IPS-15b (cell line): ENCODE results near the gene TRPM2.

Experiments used
- H3K27me3 ChIP-seq: one replicate; pipeline ENCODE4 v1.6.1; 2013; ENCODE audit warnings: low read length; ENCODE audit not compliant: control insufficient read depth, insufficient read depth
- H3K36me3 ChIP-seq: one replicate; pipeline ENCODE4 v1.6.1; 2013; ENCODE audit warnings: low read length; ENCODE audit not compliant: control insufficient read depth, insufficient read depth
- H3K4me1 ChIP-seq: one replicate; pipeline ENCODE4 v1.6.1; 2013; ENCODE audit warnings: mild to moderate bottlenecking, low read length; ENCODE audit not compliant: control insufficient read depth, insufficient read depth
- H3K4me3 ChIP-seq: one replicate; pipeline ENCODE4 v1.5.1; 2013; ENCODE audit warnings: low read depth, low read length
- H3K9ac ChIP-seq: one replicate; pipeline ENCODE4 v1.6.1; 2013; ENCODE audit warnings: low read depth, mild to moderate bottlenecking, low read length
- H3K9me3 ChIP-seq: one replicate; pipeline ENCODE4 v1.6.1; 2013; ENCODE audit warnings: mild to moderate bottlenecking, low read length; ENCODE audit not compliant: control insufficient read depth, insufficient read depth

TRPM2 gene

DNA sequence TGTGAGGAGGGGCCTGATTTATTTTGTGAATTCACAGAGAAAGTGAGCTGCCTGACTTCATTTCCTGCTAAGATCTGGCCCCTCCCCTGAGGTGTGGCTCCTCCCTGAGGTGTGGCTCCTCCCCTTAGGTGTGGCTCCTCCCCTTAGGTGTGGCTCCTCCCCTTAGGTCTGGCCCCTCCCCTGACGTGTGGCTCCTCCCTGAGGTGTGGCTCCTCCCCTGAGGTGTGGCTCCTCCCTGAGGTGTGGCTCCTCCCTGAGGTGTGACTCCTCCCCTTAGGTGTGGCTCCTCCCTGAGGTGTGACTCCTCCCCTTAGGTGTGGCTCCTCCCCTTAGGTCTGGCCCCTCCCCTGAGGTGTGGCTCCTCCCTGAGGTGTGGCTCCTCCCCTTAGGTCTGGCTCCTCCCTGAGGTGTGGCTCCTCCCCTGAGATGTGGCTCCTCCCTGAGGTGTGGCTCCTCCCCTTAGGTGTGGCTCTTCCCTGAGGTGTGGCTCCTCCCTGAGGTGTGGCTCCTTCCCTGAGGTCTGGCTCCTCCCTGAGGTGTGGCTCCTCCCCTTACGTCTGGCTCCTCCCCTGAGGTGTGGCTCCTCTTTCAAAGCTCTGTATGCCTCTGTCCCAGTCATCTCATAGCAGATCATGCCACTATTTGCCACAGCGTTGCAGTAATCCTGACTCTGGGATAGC is 75.0 kb downstream of the TRPM2 start:
- Histone ChIP-seq H3K9me3 (no peaks in the 10 kb centered on the region), H3K4me3 (no peak overlapping the region), H3K4me1 (no peaks in the 10 kb centered on the region), H3K36me3 (no peaks in the 10 kb centered on the region), H3K27me3 (no peaks in the 10 kb centered on the region), H3K9ac (no peak overlapping the region)

DNA sequence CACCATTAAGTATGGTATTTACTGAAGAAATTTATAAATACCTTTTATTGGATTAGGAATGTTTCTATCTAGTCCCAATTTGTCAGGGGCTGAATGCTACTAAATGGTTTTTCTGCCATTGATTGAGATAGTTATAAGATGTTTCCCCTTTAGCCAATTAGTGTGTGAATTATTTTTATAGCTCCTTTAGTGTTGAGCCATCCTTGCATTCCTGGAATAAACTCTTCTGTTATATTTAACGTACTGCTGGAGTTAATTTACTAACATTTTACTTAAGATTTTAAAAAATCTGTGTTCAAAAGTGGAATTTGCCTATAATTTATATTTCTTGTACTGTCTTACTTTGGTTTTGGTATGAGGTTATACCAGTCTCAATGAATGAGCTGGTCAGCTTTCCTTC is 76.5 kb downstream of the TRPM2 start:
- Histone ChIP-seq H3K9me3 (no peaks in the 10 kb centered on the region), H3K4me1 (no peaks in the 10 kb centered on the region), H3K36me3 (no peaks in the 10 kb centered on the region), H3K9ac (no peak overlapping the region), H3K27me3 (no peaks in the 10 kb centered on the region), H3K4me3 (no peak overlapping the region)

DNA sequence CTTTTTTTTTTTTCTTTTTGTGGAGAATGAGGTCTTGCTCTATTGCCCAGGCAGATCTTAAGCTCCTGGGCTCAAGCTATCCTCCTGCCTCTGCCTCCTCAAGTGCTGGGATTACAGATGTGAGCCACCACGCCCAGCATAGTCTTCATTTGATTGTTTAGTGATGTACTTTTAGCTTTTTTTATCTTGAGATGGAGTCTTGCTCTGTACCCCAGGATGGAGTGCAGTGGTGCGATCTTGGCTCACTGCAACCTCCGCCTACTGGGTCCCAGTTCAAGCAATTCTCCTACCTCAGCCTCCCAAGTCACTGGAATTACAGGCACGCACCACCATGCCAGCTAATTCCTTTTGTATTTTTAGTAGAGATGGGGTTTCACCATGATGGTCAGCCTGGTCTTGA is 77.9 kb downstream of the TRPM2 start:
- Histone ChIP-seq H3K4me1 (no peaks in the 10 kb centered on the region), H3K9ac (no peak overlapping the region), H3K27me3 (no peaks in the 10 kb centered on the region), H3K36me3 (no peaks in the 10 kb centered on the region), H3K9me3 (no peaks in the 10 kb centered on the region), H3K4me3 (no peak overlapping the region)

DNA sequence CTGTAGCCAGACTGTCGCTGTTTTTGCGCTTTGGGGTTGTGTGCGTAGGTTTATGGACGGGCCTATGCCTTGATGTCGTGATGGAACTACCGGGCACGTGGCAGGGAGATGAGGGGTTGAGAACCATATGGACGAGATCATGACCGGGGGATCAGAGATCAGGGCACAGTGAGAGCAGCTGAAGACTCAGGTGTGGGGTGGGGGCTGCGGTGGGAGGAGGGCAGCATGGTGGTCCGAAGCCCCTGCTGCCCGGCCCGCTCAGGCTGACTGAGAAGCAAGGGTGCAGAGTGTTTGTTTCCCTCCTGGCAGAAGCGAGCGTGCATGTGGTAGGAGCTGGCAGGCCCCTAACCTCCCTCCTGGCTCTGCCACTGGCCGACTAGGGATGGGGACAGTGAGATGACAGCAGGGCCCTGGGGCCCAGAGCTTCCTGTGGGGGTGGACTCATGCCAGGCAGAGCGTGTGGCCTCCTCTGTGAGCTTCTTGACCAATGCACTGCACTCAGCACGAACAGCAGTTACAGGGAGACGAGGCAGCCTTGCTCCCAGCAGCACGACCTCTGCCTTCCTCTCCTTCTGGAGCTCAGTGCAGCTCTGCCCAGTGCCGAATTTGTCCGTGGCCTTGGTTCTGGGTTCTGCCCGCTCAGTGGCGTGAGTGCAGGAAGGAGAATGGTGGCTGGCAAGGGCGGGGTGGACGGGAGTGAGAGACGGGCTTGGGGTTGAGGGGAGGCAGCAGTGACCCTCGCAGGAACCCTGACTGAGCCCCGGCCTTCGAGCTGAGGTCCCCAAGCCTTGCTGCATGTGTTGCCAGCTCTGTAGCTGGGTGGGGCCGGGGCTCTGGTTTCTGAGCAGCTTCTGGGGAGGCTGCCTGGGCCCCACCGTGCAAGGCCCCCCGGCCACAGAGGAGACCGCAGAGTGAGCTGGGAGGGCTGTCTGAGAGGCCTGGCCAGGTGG is 79.7 kb downstream of the TRPM2 start:
- Histone ChIP-seq H3K36me3 (no peaks in the 10 kb centered on the region), H3K4me1 (no peaks in the 10 kb centered on the region), H3K27me3 (no peaks in the 10 kb centered on the region), H3K9ac (no peak overlapping the region), H3K9me3 (no peaks in the 10 kb centered on the region), H3K4me3 (no peak overlapping the region)

DNA sequence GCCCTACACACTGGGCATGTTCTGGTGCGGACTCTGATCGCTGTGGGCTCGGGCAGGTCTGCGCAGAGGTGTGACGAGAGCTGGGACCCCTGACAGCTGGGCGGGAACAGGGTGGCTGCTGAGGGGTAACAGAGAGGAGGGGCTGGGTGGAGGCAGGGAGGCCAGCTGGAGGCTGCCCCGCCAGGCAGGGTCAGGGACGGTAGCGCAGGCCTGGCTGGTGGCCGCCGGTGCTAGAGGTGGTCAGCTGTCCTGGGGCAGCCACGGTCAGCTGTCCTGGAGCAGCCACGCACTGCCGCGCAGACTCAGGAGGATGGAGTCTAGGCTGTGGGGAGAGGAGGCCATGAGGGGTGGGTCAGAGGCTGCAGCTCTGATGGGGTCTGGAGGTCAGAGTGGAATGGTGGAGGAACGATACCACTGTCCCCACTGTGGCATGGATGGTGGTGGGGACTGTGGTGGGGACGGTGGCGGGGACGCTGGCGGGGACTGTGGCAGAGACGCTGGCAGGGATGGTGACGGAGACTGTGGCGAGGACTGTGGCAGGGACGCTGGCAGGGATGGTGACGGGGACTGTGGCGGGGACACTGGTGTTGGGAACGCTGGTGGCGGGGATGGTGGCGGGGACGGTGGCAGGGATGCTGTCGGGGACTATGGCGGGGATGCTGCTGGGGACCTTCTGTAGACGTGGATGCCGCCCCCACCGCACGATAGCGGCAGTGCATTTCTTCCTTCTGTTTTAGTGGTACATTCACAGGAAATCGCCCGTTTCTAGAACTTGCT is 80.6 kb downstream of the TRPM2 start:
- no peaks in the 10 kb centered on the region for H3K9me3 ChIP-seq
- H3K4me1 ChIP-seq, result no peaks in the 10 kb centered on the region
- no peaks in the 10 kb centered on the region for H3K27me3 ChIP-seq
- H3K9ac ChIP-seq, result no peak overlapping the region
- H3K36me3 ChIP-seq, result no peaks in the 10 kb centered on the region
- H3K4me3 ChIP-seq, result no peak overlapping the region

DNA sequence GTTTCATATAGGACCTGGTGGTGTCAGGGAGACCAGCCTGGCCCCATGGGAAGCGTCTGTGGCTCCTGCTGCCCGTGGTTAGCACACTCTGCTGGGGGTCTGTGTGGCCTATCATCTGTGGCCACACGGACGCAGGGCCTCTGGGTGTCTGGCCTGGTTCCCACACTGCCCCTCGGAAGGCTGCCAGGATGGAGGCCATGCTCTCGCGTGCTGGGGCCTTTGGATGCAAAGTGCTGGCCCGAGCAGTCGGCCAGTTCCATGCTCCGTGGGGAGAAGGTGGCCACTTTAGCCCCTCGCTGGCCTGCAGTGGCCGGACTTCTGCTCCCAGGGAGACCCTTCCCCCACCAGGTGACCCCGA is 81.1 kb downstream of the TRPM2 start:
- Histone ChIP-seq H3K27me3 (no peaks in the 10 kb centered on the region), H3K36me3 (no peaks in the 10 kb centered on the region), H3K9me3 (no peaks in the 10 kb centered on the region), H3K4me3 (no peak overlapping the region), H3K9ac (no peak overlapping the region), H3K4me1 (no peaks in the 10 kb centered on the region)

DNA sequence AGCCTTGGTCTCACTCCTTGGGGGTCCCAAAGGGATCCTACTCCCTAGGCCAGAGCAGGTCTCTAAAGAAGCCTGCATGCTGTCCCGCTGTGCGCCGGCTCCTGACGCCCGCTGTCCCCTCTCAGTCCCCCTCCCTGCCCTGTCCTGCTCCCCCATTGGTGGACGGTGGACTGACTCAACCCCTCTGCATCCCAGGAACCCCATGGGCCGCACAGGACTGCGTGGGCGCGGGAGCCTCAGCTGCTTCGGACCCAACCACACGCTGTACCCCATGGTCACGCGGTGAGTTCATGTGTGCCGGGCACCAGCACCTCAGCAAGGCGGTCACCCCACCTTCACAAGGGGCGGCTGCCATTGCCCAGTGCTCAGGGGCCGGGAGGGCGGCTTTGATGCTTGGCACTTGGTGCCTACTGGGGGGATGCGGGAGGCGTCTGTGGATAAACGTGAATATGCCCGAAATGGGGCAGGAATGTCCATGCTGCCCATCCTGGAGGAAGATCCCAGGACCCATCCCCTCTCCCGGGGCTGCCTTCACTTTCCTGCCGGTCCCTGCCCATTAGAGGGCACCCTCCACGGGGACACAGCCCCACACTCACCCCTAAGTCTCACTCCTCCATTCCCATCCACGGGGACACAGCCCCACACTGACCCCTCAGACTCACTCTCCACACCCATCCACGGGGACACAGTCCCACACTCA is 81.7 kb downstream of the TRPM2 start:
- Histone ChIP-seq H3K4me3 (no peak overlapping the region), H3K4me1 (no peaks in the 10 kb centered on the region), H3K36me3 (no peaks in the 10 kb centered on the region), H3K9me3 (no peaks in the 10 kb centered on the region), H3K27me3 (no peaks in the 10 kb centered on the region), H3K9ac (no peak overlapping the region)

DNA sequence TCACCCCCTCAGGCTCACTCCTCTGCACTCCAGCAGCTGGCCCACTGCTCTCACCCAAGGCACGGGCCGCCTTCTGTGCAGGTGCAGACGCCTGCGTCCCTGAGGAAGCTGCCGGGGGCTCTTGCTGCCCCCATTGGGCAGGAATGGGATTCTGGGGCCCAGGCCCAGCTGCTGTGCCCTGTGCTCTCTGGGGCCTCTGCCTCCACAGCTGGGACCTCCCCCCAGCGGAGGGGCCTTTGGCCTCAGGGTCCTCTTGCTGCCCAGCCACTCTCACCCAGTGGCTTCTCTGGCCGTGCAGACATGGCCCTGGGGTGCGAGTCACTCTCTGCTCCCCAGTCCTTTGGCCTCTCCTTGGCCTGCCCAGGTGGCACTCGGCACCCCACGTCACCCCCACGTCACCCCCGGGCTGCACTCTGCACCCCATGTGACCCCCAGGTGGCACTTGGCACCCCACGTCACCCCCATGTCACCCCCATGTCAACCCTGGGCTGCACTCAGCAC is 82.7 kb downstream of the TRPM2 start:
- H3K9me3 ChIP-seq, result no peaks in the 10 kb centered on the region
- H3K36me3 ChIP-seq, result no peaks in the 10 kb centered on the region
- H3K27me3 ChIP-seq, result no peaks in the 10 kb centered on the region
- no peak overlapping the region for H3K9ac ChIP-seq
- H3K4me1 ChIP-seq, result no peaks in the 10 kb centered on the region
- no peak overlapping the region for H3K4me3 ChIP-seq

DNA sequence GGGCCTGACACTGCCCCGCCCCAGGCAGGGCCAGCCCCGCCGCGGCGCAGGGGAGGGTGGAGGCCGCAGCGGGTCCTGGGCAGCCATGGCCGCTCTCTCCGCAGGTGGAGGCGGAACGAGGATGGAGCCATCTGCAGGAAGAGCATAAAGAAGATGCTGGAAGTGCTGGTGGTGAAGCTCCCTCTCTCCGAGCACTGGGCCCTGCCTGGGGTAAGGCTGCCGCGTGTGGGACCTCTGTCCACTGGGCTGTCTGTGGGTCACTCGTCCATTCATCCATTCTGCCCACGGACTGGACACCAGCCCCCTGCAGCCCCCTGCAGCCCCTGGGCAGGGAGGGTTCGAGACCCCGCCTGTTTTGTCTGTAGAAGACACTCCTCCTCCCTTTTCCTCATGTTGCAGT is 83.5 kb downstream of the TRPM2 start:
- H3K4me3 ChIP-seq, result no peak overlapping the region
- no peaks in the 10 kb centered on the region for H3K36me3 ChIP-seq
- H3K27me3 ChIP-seq, result no peaks in the 10 kb centered on the region

DNA sequence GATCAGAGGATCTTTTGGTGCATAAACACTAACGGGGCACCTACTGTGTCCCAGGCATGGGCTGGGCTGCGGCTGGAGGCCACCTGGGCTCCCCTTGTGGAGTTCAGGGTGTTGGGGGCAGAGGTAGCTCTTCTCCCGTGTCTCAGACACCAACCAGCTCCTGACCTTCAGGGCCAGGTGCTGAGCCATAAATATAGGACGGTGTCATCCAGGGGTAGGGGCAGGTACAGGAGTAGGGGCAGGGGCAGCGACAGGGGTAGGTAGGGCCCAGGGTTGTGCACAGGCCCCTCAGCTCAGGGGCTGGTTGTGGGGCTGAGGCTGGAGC is 83.9 kb downstream of the TRPM2 start:
- H3K9me3 ChIP-seq, result no peaks in the 10 kb centered on the region
- no peak overlapping the region for H3K9ac ChIP-seq
- H3K36me3 ChIP-seq, result no peaks in the 10 kb centered on the region
- H3K4me1 ChIP-seq, result no peaks in the 10 kb centered on the region
- no peak overlapping the region for H3K4me3 ChIP-seq
- H3K27me3 ChIP-seq, result no peaks in the 10 kb centered on the region

More for the DNA sequence above, 83.5 kb downstream of the TRPM2 start:
- H3K9me3 ChIP-seq, result no peaks in the 10 kb centered on the region
- H3K9ac ChIP-seq, result no peak overlapping the region
- H3K4me1 ChIP-seq, result no peaks in the 10 kb centered on the region

DNA sequence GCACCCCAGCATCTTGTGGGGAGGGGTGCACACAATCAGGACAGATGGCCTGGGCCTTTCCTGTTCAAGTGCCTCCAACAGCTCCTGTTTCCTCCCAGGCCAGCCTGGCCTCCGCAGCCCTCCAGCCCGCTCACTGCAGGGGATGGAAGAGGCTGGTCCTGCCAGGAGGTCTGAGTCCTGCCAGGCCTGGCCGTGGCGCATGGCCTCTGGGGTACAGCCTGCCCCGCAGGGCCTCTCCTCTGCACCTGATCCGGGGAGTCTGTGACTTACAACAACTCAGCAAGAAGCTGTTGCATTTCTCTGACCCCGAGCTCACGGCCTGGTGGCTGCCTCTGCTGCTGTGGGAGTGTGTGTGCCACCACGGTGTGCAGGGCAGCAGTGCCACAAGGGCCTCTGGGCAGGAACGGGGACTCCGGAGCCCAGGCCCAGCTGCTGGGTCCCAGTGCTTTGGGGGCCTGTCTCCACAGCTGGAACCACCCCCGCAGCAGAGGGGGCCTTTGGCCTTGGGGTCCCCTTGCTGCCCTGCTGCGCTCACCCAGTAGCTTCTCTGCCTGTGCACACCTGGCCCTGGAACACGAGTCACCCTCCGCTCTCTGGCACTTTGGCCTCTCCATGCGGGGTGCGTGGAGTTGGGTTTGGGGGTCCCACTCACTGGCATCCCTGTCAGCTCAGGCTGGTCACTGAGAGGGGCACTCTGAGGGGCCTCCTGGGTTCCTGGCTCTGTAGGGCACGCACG is 84.4 kb downstream of the TRPM2 start:
- Histone ChIP-seq H3K4me3 (no peak overlapping the region), H3K27me3 (no peaks in the 10 kb centered on the region), H3K9ac (no peak overlapping the region), H3K36me3 (no peaks in the 10 kb centered on the region), H3K4me1 (no peaks in the 10 kb centered on the region), H3K9me3 (no peaks in the 10 kb centered on the region)
